GM11168 (cell line): ENCODE data around the gene S1PR5.
"Not testable (repeated sequence)": the region's sequence is repeated elsewhere in the genome, so short reads cannot be mapped to it uniquely, and the experiment has no call there.

ENCODE experiments used
- in situ Hi-C: fragments of 300-500 bp; cut with MboI; formaldehyde crosslinking; loops from one replicate; pipeline ENCODE4 v1.12.0; 2022; ENCODE audit warnings: low sequenced_read_pairs; ENCODE audit not compliant: unreplicated experiment

Gene S1PR5

GRCh38 chr19:10544753-10545251, 27.6 kb upstream of the S1PR5 start:
- in situ Hi-C loops = no loop called here

- in situ Hi-C loops = no loop called here
Observed at GRCh38 chr19:10544242-10544752, 27.1 kb upstream of the S1PR5 start.

- in situ Hi-C loops = no loop called here
Observed at GRCh38 chr19:10543420-10544241, 26.4 kb upstream of the S1PR5 start, which contains the start of gene ATG4D. TSS of gene ATG4D (plus strand) at chr19:10543904. CDS start at chr19:10544091, 187 bp downstream.

GRCh38 chr19:10543059-10543419, 25.8 kb upstream of the S1PR5 start:
- in situ Hi-C loops = no loop called here

GRCh38 chr19:10539016-10539415, 21.8 kb upstream of the S1PR5 start:
- in situ Hi-C loops = not testable (repeated sequence)

GRCh38 chr19:10538204-10538983, 21.1 kb upstream of the S1PR5 start:
- in situ Hi-C loops = no loop called here

- in situ Hi-C loops = no loop called here
Observed at GRCh38 chr19:10537668-10538067, 20.4 kb upstream of the S1PR5 start.

- in situ Hi-C loops = no loop called here
Observed at GRCh38 chr19:10535613-10536012, 18.4 kb upstream of the S1PR5 start.

- in situ Hi-C loops = no loop called here
Observed at GRCh38 chr19:10533646-10534386, 16.6 kb upstream of the S1PR5 start.

- in situ Hi-C loops = no loop called here
Observed at GRCh38 chr19:10532457-10532856, 15.2 kb upstream of the S1PR5 start.

GRCh38 chr19:10526887-10527286, 9.6 kb upstream of the S1PR5 start:
- in situ Hi-C loops = not testable (repeated sequence)

GRCh38 chr19:10525636-10526035, 8.4 kb upstream of the S1PR5 start:
- in situ Hi-C loops = no loop called here

- in situ Hi-C loops = no loop called here
Observed at GRCh38 chr19:10523135-10523636, 5.9 kb upstream of the S1PR5 start.

GRCh38 chr19:10521461-10522171, 4.4 kb upstream of the S1PR5 start:
- in situ Hi-C loops = no loop called here

GRCh38 chr19:10520652-10521318, 3.5 kb upstream of the S1PR5 start:
- in situ Hi-C loops = no loop called here

- in situ Hi-C loops = no loop called here
Observed at GRCh38 chr19:10519421-10519820, 2.2 kb upstream of the S1PR5 start.

GRCh38 chr19:10518444-10519361, 1.5 kb upstream of the S1PR5 start:
- in situ Hi-C loops = no loop called here
